Pancreas (tissue), 10 donors: Measurements from ENCODE around the gene NBEAL2. TPM values are rescaled to one million over a fixed set of nuclear protein-coding genes. Genes with fewer than 3 reads are reported as not detected.
A peak's percentile ranks its signal among the peaks of the same experiment; 100 is the strongest.

Experiments
- ATAC-seq, 4 donors: fragments of 200-7000 bp; cut with Tn5 transposase; one replicate each; pipeline versions ENCODE4 v1.8.0 to v1.9.1; 2020; ENCODE audit warnings: mild to moderate bottlenecking in 4 of 4, moderate library complexity in 4 of 4
- DNase-seq, 6 donors: peaks; one replicate each; pipeline ENCODE4 v3.0.0-alpha.2; 2020
- FAIRE-seq: peaks from 2 replicates; lab custom pipeline; 2012; peaks lifted over from hg19 to GRCh38; lab: Jason Lieb, UNC
- H3K27ac ChIP-seq, 4 donors: fragments of 200-600 bp; sonication (generic); 1 replicate in 3 of 4; 2 replicates in 1 of 4; pipeline versions ENCODE4 v1.5.0 to v1.8.0; 2020
- H3K27me3 ChIP-seq, 4 donors: fragments of 200-600 bp; one replicate each; pipeline ENCODE4 v1.8.0; 2021
- H3K36me3 ChIP-seq, 3 donors: fragments of 200-600 bp; sonication (generic) in 1 of 3; one replicate each; pipeline versions ENCODE4 v1.5.0 to v1.8.0; 2020 to 2021
- H3K4me1 ChIP-seq, 3 donors: fragments of 200-600 bp; one replicate each; pipeline ENCODE4 v1.8.0; 2021
- H3K4me3 ChIP-seq, 4 donors: fragments of 200-600 bp; sonication (generic) in 2 of 4; one replicate each; pipeline versions ENCODE4 v1.5.0 to v1.8.0; 2020 to 2021
- H3K9me3 ChIP-seq, 4 donors: fragments of 200-600 bp; one replicate each; pipeline ENCODE4 v1.8.0; 2021
- CTCF ChIP-seq, 4 donors: fragments of 200-600 bp; sonication (generic) in 3 of 4; IDR thresholded peaks; one replicate each; pipeline versions ENCODE4 v1.5.0 to v1.8.0; 2021; ENCODE audit warnings: antibody characterized with exemption in 4 of 4
- WGBS, 2 donors: extraction: QIAGEN DNeasy Blood & Tissue Kit; methylation state at CpG; one replicate each; pipeline ENCODE4 v1.1.7; 2013; 5-methylcytosine and 5-hydroxymethylcytosine counted together
- intact Hi-C, 3 donors: fragments of 100-400 bp; cut with DNase I; formaldehyde crosslinking; loops; one replicate each; pipeline versions ENCODE4 v1.11.1 to v1.14.2; 2022
- polyA plus RNA-seq, 2 donors: library from polyadenylated mRNA; stranded (reverse); fragments of 200-250 nt; gene quantifications; one replicate each; pipeline ENCODE4 v1.2.3, GENCODE V29; 2013
- total RNA-seq, 6 donors: library from RNA; stranded (reverse); fragmentation: NEBNext Ultra II Directional in 4 of 6; extraction: Animal tissue kit (Norgen Biotek cat#: 25700) in 4 of 6; gene quantifications; one replicate each; pipeline versions ENCODE4 v1.2.1 to v1.2.4, GENCODE V29; 2021 to 2023
- donor health status: healthy with polysubstance abuse.
- donor health status: DM: no; HTN: no; CAD: no; lungs with moderate emphysema.
- donor health status: DM: no; HTN: no; CAD: no.
- donor health status: control.
- donor health status: control.
- donor health status: Bipolar disorder and iron deficiency.
- donor health status: DM: yes; HTN: yes; CAD: no.
- donor health status: DM: no; HTN: no; CAD: no.
- donor health status: DM: no; HTN: no; CAD: no.
- donor health status: DM: yes; HTN: yes; CAD: no.

NBEAL2 gene
- total and polyA plus RNA-seq, 8 donors: 30.6 to 265 (median 46.0) TPM

GRCh38 chr3:47002171-47003055, 22.9 kb downstream of the NBEAL2 start:
- no peak for ATAC-seq
- no peaks in the 10 kb centered on the region for H3K27me3 ChIP-seq
- intact Hi-C loops: no loop called here

GRCh38 chr3:47003056-47003410, 23.6 kb downstream of the NBEAL2 start:
- no peak for ATAC-seq

More at GRCh38 chr3:47002171-47003055, 22.9 kb downstream of the NBEAL2 start:
- 84% methylated on average over 35 of the region's 35 CpGs for WGBS, 2 donors
- FAIRE-seq (no peak), DNase-seq (peak in 3 of 6 donors; percentile 45 to 71 (median 52))
- H3K36me3 ChIP-seq: peaks cover 0 to 51% (median 16%) of the 10 kb centered on the region in 3 donors
- H3K27ac ChIP-seq: no peak overlapping the region
- H3K4me3 ChIP-seq: no peak overlapping the region
- H3K9me3 ChIP-seq: no peaks in the 10 kb centered on the region
- no peak for TF ChIP-seq CTCF (IDR thresholded peaks at IDR 0.05)
- no peaks in the 10 kb centered on the region for H3K4me1 ChIP-seq

GRCh38 chr3:47003461-47004368, 24.2 kb downstream of the NBEAL2 start:
- H3K4me3 ChIP-seq: no peak overlapping the region
- intact Hi-C loops: no loop called here
- no peak overlapping the region for H3K27ac ChIP-seq
- H3K4me1 ChIP-seq: no peaks in the 10 kb centered on the region
- FAIRE-seq (no peak), ATAC-seq (no peak), DNase-seq (peak in 3 of 6 donors; percentile 12 to 48 (median 48))
- no peaks in the 10 kb centered on the region for H3K27me3 ChIP-seq
- WGBS, 2 donors: 92 to 95% methylated on average over 27 of the region's 27 CpGs
- no peaks in the 10 kb centered on the region for H3K9me3 ChIP-seq
- TF ChIP-seq CTCF (IDR thresholded peaks at IDR 0.05): no peak
- H3K36me3 ChIP-seq: peaks cover 0 to 55% (median 16%) of the 10 kb centered on the region in 3 donors

More at GRCh38 chr3:47003056-47003410, 23.6 kb downstream of the NBEAL2 start:
- WGBS, 2 donors: 88 to 93% methylated on average over 10 of the region's 10 CpGs
- DNase-seq (no peak), FAIRE-seq (no peak)
- intact Hi-C loops: no loop called here
- Histone ChIP-seq H3K9me3 (no peaks in the 10 kb centered on the region), H3K27ac (no peak overlapping the region), H3K4me1 (no peaks in the 10 kb centered on the region), H3K36me3 (peaks cover 0 to 55% (median 16%) of the 10 kb centered on the region in 3 donors), H3K27me3 (no peaks in the 10 kb centered on the region), H3K4me3 (no peak overlapping the region)
- no peak for TF ChIP-seq CTCF (IDR thresholded peaks at IDR 0.05)

- no peak overlapping the region for H3K27ac ChIP-seq
- no peaks in the 10 kb centered on the region for H3K4me1 ChIP-seq
- TF ChIP-seq CTCF (IDR thresholded peaks at IDR 0.05): no peak
- ATAC-seq: no peak
- peak in 1 of 6 donors; percentile 68 for DNase-seq
- no peaks in the 10 kb centered on the region for H3K9me3 ChIP-seq
- no peaks in the 10 kb centered on the region for H3K27me3 ChIP-seq
- no peak for FAIRE-seq
- 93 to 95% methylated on average over 17 of the region's 17 CpGs for WGBS, 2 donors
- intact Hi-C loops: no loop called here
- peaks cover 0 to 55% (median 16%) of the 10 kb centered on the region in 3 donors for H3K36me3 ChIP-seq
- no peak overlapping the region for H3K4me3 ChIP-seq
Observed at GRCh38 chr3:47004369-47005211, 25.1 kb downstream of the NBEAL2 start.
